ENCODE measurements around the gene SLC16A12. TPM values are rescaled to one million over a fixed set of nuclear protein-coding genes. Genes with fewer than 3 reads are reported as not detected.

Gene SLC16A12
- polyA plus RNA-seq, 1 donor (not counting 4 experiments of a cell fraction or from before 2014, with no cell fraction given): 0.10 TPM

- H3K4me1 ChIP-seq (ENCODE audit: control insufficient read depth, extremely low read depth, insufficient read depth, low read length): no peaks in the 10 kb centered on the region
- DNase-seq (ENCODE audit: low read depth, low spot score) (no peak), FAIRE-seq (no peak)
- dilution Hi-C loops (cut with MboI; ENCODE audit: extremely low pct_ligation_motif_present, low sequenced_read_pairs): no loop called here
- H3K36me3 ChIP-seq (ENCODE audit: control insufficient read depth in 2 of 2, extremely low read depth in 1 of 2, insufficient read depth in 2 of 2, low read length in 2 of 2): no peaks in the 10 kb centered on the region
- no peaks in the 10 kb centered on the region for H3K9me1 ChIP-seq (ENCODE audit: control insufficient read depth, extremely low read depth, insufficient read depth, low read length)
- no peaks in the 10 kb centered on the region for H4K20me1 ChIP-seq (ENCODE audit: control insufficient read depth, extremely low read depth, insufficient read depth, low read length)
- H3K4me2 ChIP-seq (ENCODE audit: control insufficient read depth, extremely low read depth, insufficient read depth, low read depth, low read length): no peak overlapping the region
- no peaks in the 10 kb centered on the region for H3K79me2 ChIP-seq (ENCODE audit: control insufficient read depth, insufficient read depth, low read length)
- no peak overlapping the region for H3K9ac ChIP-seq (ENCODE audit: control insufficient read depth, extremely low read depth, insufficient read depth, low read length)
- H2AFZ ChIP-seq (ENCODE audit: control insufficient read depth, low read length): no peak overlapping the region
- no peaks in the 10 kb centered on the region for H3K27me3 ChIP-seq (ENCODE audit: control insufficient read depth, extremely low read depth, insufficient read depth, low read length)
- H3K27ac ChIP-seq (ENCODE audit: control insufficient read depth, insufficient read depth, low read length): no peak overlapping the region
- H3K4me3 ChIP-seq (ENCODE audit: control insufficient read depth in 2 of 3, extremely low read depth in 1 of 3, insufficient read depth in 2 of 3, low read depth in 1 of 3, low read length in 3 of 3): no peak overlapping the region
- TF ChIP-seq, protein P1, sequence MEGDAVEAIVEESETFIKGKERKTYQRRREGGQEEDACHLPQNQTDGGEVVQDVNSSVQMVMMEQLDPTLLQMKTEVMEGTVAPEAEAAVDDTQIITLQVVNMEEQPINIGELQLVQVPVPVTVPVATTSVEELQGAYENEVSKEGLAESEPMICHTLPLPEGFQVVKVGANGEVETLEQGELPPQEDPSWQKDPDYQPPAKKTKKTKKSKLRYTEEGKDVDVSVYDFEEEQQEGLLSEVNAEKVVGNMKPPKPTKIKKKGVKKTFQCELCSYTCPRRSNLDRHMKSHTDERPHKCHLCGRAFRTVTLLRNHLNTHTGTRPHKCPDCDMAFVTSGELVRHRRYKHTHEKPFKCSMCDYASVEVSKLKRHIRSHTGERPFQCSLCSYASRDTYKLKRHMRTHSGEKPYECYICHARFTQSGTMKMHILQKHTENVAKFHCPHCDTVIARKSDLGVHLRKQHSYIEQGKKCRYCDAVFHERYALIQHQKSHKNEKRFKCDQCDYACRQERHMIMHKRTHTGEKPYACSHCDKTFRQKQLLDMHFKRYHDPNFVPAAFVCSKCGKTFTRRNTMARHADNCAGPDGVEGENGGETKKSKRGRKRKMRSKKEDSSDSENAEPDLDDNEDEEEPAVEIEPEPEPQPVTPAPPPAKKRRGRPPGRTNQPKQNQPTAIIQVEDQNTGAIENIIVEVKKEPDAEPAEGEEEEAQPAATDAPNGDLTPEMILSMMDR (optimal IDR thresholded peaks at IDR 0.05 in 1 of 3, IDR thresholded peaks at IDR 0.05 in 1 of 3, conservative IDR thresholded peaks at IDR 0.05 in 1 of 3; ENCODE audit: extremely low read depth in 1 of 3, insufficient read depth in 2 of 3, low read length in 3 of 3): no peak
- TF ChIP-seq EZH2 (IDR thresholded peaks at IDR 0.05; ENCODE audit: low read length): no peak
- no peaks in the 10 kb centered on the region for H3K9me3 ChIP-seq (ENCODE audit: control insufficient read depth, low read depth, low read length)
Measured at GRCh38 chr10:89566992-89567391, 31.6 kb upstream of the SLC16A12 start.

DNA sequence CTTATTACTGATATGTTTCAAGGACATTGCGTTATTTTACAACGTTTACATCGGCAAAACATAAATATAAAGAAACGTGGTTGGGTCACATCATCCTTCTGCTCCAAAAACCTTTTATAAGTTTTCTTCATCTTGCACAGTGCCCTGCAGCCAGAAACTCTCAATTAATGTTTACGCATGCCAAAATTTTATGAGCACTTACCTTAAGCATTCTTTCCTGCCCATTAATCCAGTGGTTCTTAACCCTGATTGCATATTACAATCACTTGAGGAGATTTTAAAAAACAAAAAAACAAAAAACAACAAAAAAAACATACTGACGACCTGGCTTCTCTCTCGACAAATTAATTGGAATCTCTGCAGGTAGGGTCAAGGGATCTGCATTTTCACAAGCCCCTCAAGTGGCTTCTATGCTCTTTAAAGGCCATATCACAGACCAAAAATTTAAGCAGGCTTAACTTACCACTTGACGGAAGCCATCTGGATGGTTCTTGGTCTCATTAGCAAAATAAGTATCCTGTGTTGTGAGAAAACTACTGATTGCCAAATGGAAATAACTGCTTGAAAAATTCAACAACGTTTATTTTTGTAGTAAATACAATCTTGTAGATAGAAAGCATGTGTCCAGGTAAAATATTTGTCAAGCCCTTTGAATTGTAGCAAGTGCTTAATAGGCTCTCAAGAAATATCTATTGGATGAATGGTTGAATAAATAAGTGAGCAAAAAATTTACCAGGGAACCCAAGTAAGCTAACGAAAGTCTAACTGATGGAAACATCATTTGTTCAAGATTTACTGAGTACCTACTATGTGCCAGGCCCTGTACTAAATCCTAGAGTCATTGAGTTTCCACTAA is 30.9 kb upstream of the SLC16A12 start:
- Histone ChIP-seq H3K27ac (ENCODE audit: control insufficient read depth, insufficient read depth, low read length) (no peak overlapping the region), H3K79me2 (ENCODE audit: control insufficient read depth, insufficient read depth, low read length) (no peaks in the 10 kb centered on the region), H2AFZ (ENCODE audit: control insufficient read depth, low read length) (no peak overlapping the region), H3K9me3 (ENCODE audit: control insufficient read depth, low read depth, low read length) (no peaks in the 10 kb centered on the region), H3K9me1 (ENCODE audit: control insufficient read depth, extremely low read depth, insufficient read depth, low read length) (no peaks in the 10 kb centered on the region), H3K9ac (ENCODE audit: control insufficient read depth, extremely low read depth, insufficient read depth, low read length) (no peak overlapping the region), H3K4me1 (ENCODE audit: control insufficient read depth, extremely low read depth, insufficient read depth, low read length) (no peaks in the 10 kb centered on the region), H3K4me2 (ENCODE audit: control insufficient read depth, extremely low read depth, insufficient read depth, low read depth, low read length) (no peak overlapping the region), H3K4me3 (ENCODE audit: control insufficient read depth in 2 of 3, extremely low read depth in 1 of 3, insufficient read depth in 2 of 3, low read depth in 1 of 3, low read length in 3 of 3) (no peak overlapping the region), H4K20me1 (ENCODE audit: control insufficient read depth, extremely low read depth, insufficient read depth, low read length) (no peaks in the 10 kb centered on the region), H3K36me3 (ENCODE audit: control insufficient read depth in 2 of 2, extremely low read depth in 1 of 2, insufficient read depth in 2 of 2, low read length in 2 of 2) (no peaks in the 10 kb centered on the region), H3K27me3 (ENCODE audit: control insufficient read depth, extremely low read depth, insufficient read depth, low read length) (no peaks in the 10 kb centered on the region)
- FAIRE-seq (no peak), DNase-seq (ENCODE audit: low read depth, low spot score) (no peak)
- dilution Hi-C loops (cut with MboI; ENCODE audit: extremely low pct_ligation_motif_present, low sequenced_read_pairs): no loop called here
- TF ChIP-seq, protein P1 (optimal IDR thresholded peaks at IDR 0.05 in 1 of 3, IDR thresholded peaks at IDR 0.05 in 1 of 3, conservative IDR thresholded peaks at IDR 0.05 in 1 of 3; ENCODE audit: extremely low read depth in 1 of 3, insufficient read depth in 2 of 3, low read length in 3 of 3): no peak
- no peak for TF ChIP-seq EZH2 (IDR thresholded peaks at IDR 0.05; ENCODE audit: low read length)

Data from keratinocyte (primary cell).